Endodermal cell (in vitro differentiated cells): ENCODE measurements around the gene SUGP2. TPM values are rescaled to one million over a fixed set of nuclear protein-coding genes. Genes with fewer than 3 reads are reported as not detected.

ENCODE experiments used
- DNase-seq: peaks from one replicate; pipeline ENCODE4 v3.0.0-alpha.2; 2017
- H3K27ac ChIP-seq: 2 replicates; pipeline ENCODE4 v1.5.1; 2013; ENCODE audit warnings: mild to moderate bottlenecking, low read depth, low read length, moderate library complexity
- H3K27me3 ChIP-seq: 2 replicates; pipeline ENCODE4 v1.6.1; 2013; ENCODE audit warnings: mild to moderate bottlenecking, low read length, moderate library complexity; ENCODE audit not compliant: insufficient read depth, control insufficient read depth, poor library complexity, severe bottlenecking
- H3K36me3 ChIP-seq: 2 replicates; pipeline ENCODE4 v1.7.0; 2013; ENCODE audit warnings: mild to moderate bottlenecking, low read length, moderate library complexity; ENCODE audit not compliant: control insufficient read depth, insufficient read depth
- H3K4me1 ChIP-seq: one replicate; pipeline ENCODE4 v1.7.0; 2013; ENCODE audit warnings: low read length; ENCODE audit not compliant: control insufficient read depth, insufficient read depth
- H3K4me3 ChIP-seq: 2 replicates; pipeline ENCODE4 v1.5.1; 2013; ENCODE audit warnings: mild to moderate bottlenecking, low read length, moderate library complexity
- H3K9ac ChIP-seq: 2 replicates; pipeline ENCODE4 v1.6.1; 2013; ENCODE audit warnings: mild to moderate bottlenecking, low read length, moderate library complexity; ENCODE audit not compliant: poor library complexity, severe bottlenecking; ENCODE audit errors: extremely low read depth
- H3K9me3 ChIP-seq: 2 replicates; pipeline ENCODE4 v1.6.1; 2013; ENCODE audit warnings: mild to moderate bottlenecking, low read length, moderate library complexity; ENCODE audit not compliant: control insufficient read depth
- H3K27ac Mint-ChIP-seq: 2 replicates; pipeline ENCODE4 v1.8.0; 2020; ENCODE audit warnings: mixed read lengths
- H3K27me3 Mint-ChIP-seq: 2 replicates; pipeline ENCODE4 v1.8.0; 2021; ENCODE audit warnings: mild to moderate bottlenecking, mixed read lengths; ENCODE audit not compliant: insufficient read depth
- H3K36me3 Mint-ChIP-seq: 2 replicates; pipeline ENCODE4 v1.8.0; 2020; ENCODE audit warnings: low read depth, mixed read lengths
- H3K4me1 Mint-ChIP-seq: 2 replicates; pipeline ENCODE4 v1.8.0; 2020; ENCODE audit warnings: mixed read lengths
- H3K4me3 Mint-ChIP-seq: 2 replicates; pipeline ENCODE4 v1.8.0; 2020; ENCODE audit warnings: mild to moderate bottlenecking, moderate library complexity, mixed read lengths
- H3K9me3 Mint-ChIP-seq: 2 replicates; pipeline ENCODE4 v1.8.0; 2020; ENCODE audit warnings: mild to moderate bottlenecking, mixed read lengths
- WGBS, 2 experiments: methylation state at CpG; one replicate each; pipeline versions ENCODE4 v1.1.5 to v1.1.7; 2013; ENCODE audit warnings: missing lambda C conversion rate in 2 of 2, mixed read lengths in 1 of 2; ENCODE audit not compliant: insufficient coverage in 1 of 2, insufficient read length in 1 of 2; 5-methylcytosine and 5-hydroxymethylcytosine counted together
- total RNA-seq, 2 donors: library from RNA; stranded (reverse); fragmentation: NEBNext Ultra II Directional in 1 of 2; extraction: Animal tissue kit (Norgen Biotek cat#: 25700) in 1 of 2; gene quantifications; 2 replicates in 1 of 2; 3 replicates in 1 of 2; pipeline ENCODE4 v1.2.1, GENCODE V29; 2021
- TF ChIP-seq, protein P1 (sequence below): fragments of 200-600 bp; sonication (generic); conservative IDR thresholded peaks from 2 replicates; pipeline ENCODE4 v1.5.0; 2021; ENCODE audit warnings: antibody characterized with exemption, mild to moderate bottlenecking

The SUGP2 gene
- total RNA-seq, 2 donors from 2014 or later = 121 to 157 TPM

DNA sequence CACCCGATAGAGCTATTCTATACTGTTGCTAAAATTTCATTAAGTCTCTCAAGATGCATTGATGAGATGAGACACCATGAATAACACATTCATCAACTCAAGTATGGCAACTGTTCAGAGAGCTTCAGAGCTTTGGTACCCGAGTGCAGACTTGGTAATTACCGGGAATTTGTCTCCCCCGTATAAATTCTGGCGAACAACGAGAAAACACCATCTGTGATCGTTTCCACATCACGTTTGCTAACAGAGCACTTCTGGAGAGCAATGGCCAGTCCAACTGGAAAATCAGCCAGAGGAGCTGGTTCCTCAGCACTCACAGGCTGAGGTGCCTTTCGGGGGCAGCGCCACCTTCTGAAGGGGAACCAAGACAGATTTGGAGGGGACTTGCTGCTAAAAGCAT, 40.2 kb downstream of the SUGP2 start:
- Mint-ChIP-seq H3K27ac (no peak overlapping the region), H3K27me3 (no peaks in the 10 kb centered on the region), H3K9me3 (no peaks in the 10 kb centered on the region), H3K4me3 (no peak overlapping the region), H3K4me1 (peaks cover 2% of the 10 kb centered on the region), H3K36me3 (peaks cover 37% of the 10 kb centered on the region)
- Histone ChIP-seq H3K27me3 (no peaks in the 10 kb centered on the region), H3K9me3 (no peaks in the 10 kb centered on the region), H3K36me3 (peaks cover 45% of the 10 kb centered on the region), H3K27ac (no peak overlapping the region), H3K4me3 (no peak overlapping the region), H3K4me1 (no peaks in the 10 kb centered on the region), H3K9ac (no peak overlapping the region)
- WGBS, 2 experiments = 96 to 98% methylated on average over 10 of the region's 10 CpGs
- DNase-seq = no peak
- TF ChIP-seq, protein P1, sequence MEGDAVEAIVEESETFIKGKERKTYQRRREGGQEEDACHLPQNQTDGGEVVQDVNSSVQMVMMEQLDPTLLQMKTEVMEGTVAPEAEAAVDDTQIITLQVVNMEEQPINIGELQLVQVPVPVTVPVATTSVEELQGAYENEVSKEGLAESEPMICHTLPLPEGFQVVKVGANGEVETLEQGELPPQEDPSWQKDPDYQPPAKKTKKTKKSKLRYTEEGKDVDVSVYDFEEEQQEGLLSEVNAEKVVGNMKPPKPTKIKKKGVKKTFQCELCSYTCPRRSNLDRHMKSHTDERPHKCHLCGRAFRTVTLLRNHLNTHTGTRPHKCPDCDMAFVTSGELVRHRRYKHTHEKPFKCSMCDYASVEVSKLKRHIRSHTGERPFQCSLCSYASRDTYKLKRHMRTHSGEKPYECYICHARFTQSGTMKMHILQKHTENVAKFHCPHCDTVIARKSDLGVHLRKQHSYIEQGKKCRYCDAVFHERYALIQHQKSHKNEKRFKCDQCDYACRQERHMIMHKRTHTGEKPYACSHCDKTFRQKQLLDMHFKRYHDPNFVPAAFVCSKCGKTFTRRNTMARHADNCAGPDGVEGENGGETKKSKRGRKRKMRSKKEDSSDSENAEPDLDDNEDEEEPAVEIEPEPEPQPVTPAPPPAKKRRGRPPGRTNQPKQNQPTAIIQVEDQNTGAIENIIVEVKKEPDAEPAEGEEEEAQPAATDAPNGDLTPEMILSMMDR = no peak

GRCh38 chr19:18992696-18993095, 40.6 kb downstream of the SUGP2 start:
- H3K9me3 ChIP-seq = no peaks in the 10 kb centered on the region
- Mint-ChIP-seq H3K27me3 (peaks cover 2% of the 10 kb centered on the region), H3K4me3 (no peak overlapping the region), H3K9me3 (no peaks in the 10 kb centered on the region), H3K36me3 (peaks cover 33% of the 10 kb centered on the region), H3K27ac (no peak overlapping the region), H3K4me1 (peaks cover 2% of the 10 kb centered on the region)
- 88 to 94% methylated on average over 7 to 8 of the region's 8 CpGs for WGBS, 2 experiments
- peaks cover 41% of the 10 kb centered on the region for H3K36me3 ChIP-seq
- H3K27me3 ChIP-seq = no peaks in the 10 kb centered on the region
- no peak for DNase-seq
- no peaks in the 10 kb centered on the region for H3K4me1 ChIP-seq
- H3K4me3 ChIP-seq = no peak overlapping the region
- H3K9ac ChIP-seq = no peak overlapping the region
- TF ChIP-seq, protein P1 = no peak
- no peak overlapping the region for H3K27ac ChIP-seq

DNA sequence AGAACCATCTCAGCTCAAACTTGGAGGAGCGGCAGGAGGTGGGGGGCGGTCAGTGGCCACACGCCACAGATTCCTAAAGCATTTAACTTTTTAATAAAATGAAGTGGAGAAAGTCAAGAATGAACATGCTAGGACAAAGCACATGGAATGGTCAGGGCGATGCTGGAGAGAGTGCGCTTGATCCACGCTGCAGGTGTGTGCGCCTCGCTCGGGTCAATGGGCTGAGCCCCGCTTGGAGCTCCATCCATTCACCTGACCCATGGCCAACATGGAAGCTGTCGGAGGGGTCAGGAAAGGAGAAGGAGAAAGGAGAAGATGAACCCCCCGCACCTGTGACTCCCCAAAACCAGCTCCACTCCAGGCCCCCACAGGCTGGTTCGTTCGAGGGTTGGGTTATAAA, 41.8 kb downstream of the SUGP2 start:
- H3K9me3 Mint-ChIP-seq = no peaks in the 10 kb centered on the region
- 94 to 100% methylated on average over 3 to 13 of the region's 14 CpGs for WGBS, 2 experiments
- H3K27me3 Mint-ChIP-seq = peaks cover 13% of the 10 kb centered on the region
- DNase-seq = no peak
- Histone ChIP-seq H3K4me1 (no peaks in the 10 kb centered on the region), H3K27ac (no peak overlapping the region), H3K36me3 (peaks cover 40% of the 10 kb centered on the region), H3K4me3 (no peak overlapping the region), H3K9ac (no peak overlapping the region), H3K9me3 (no peaks in the 10 kb centered on the region), H3K27me3 (no peaks in the 10 kb centered on the region)
- H3K27ac Mint-ChIP-seq = no peak overlapping the region
- TF ChIP-seq, protein P1 = no peak
- H3K4me3 Mint-ChIP-seq = no peak overlapping the region
- H3K4me1 Mint-ChIP-seq = peaks cover 3% of the 10 kb centered on the region
- peaks cover 29% of the 10 kb centered on the region for H3K36me3 Mint-ChIP-seq
